Endothelial cell of umbilical vein (primary cell): ENCODE results near the gene LOXL3. TPM values are rescaled to one million over a fixed set of nuclear protein-coding genes. Genes with fewer than 3 reads are reported as not detected.

Source experiments
- BruUV-seq: library from RNA; stranded (reverse); fragments of 400-500 nt; replicated peaks from 2 replicates; lab custom pipeline; 2021; lab: Mats Ljungman, UMichigan
- CTCF ChIA-PET: fragments of 300-600, 350-600 bp; sonication (Branson Sonifier 250); formaldehyde crosslinking; loops from one replicate; lab custom pipeline; 2021; ENCODE audit warnings: antibody characterized with exemption, inconsistent platforms; lab: Charles Lee
- POLR2A ChIA-PET: fragments of 300-600, 350-600 bp; sonication (Branson Sonifier 250); formaldehyde crosslinking; loops from one replicate; lab custom pipeline; 2021; ENCODE audit warnings: antibody characterized with exemption, inconsistent platforms; lab: Charles Lee
- DNase-seq: peaks from one replicate; pipeline ENCODE4 v3.0.0-alpha.2; 2011; ENCODE audit warnings: low read depth, low spot score
- FAIRE-seq: peaks from 2 replicates; lab custom pipeline; 2011; peaks lifted over from hg19 to GRCh38; lab: Jason Lieb, UNC
- H2AFZ ChIP-seq: 2 replicates; pipeline ENCODE4 v1.6.0; 2012; ENCODE audit warnings: low read depth, low read length, control low read depth, inconsistent platforms
- H3K27ac ChIP-seq: 2 replicates; pipeline ENCODE4 v1.5.1; 2011; ENCODE audit warnings: low read depth, mild to moderate bottlenecking, control low read depth, low read length, moderate library complexity; ENCODE audit not compliant: insufficient read depth
- H3K27me3 ChIP-seq, 2 experiments: 2 replicates each; pipeline versions ENCODE4 v1.6.0 to v1.6.1; 2011; ENCODE audit warnings: low read length in 2 of 2, mixed read lengths in 1 of 2; ENCODE audit not compliant: control insufficient read depth in 2 of 2, insufficient read depth in 2 of 2
- H3K36me3 ChIP-seq, 2 experiments: 2 replicates in 1 of 2; 3 replicates in 1 of 2; pipeline ENCODE4 v1.5.1; 2011; ENCODE audit warnings: low read length in 2 of 2, mild to moderate bottlenecking in 1 of 2, moderate library complexity in 1 of 2; ENCODE audit not compliant: control insufficient read depth in 2 of 2, insufficient read depth in 2 of 2; ENCODE audit errors: extremely low read depth in 1 of 2
- H3K4me1 ChIP-seq: 3 replicates; pipeline ENCODE4 v1.5.1; 2011; ENCODE audit warnings: mild to moderate bottlenecking, low read length; ENCODE audit not compliant: control insufficient read depth, insufficient read depth; ENCODE audit errors: extremely low read depth
- H3K4me2 ChIP-seq: 2 replicates; pipeline ENCODE4 v1.6.1; 2011; ENCODE audit warnings: low read length, control low read depth, mixed read lengths; ENCODE audit not compliant: insufficient read depth
- H3K4me3 ChIP-seq, 3 experiments: fragments of 200-600 bp in 1 of 3; sonication (generic), shearing (Covaris generic) in 1 of 3; replicated peaks in 1 of 3; 2 replicates each; pipeline ENCODE4 v1.5.1; 2011 to 2016; ENCODE audit warnings: control low read depth in 3 of 3, low read length in 3 of 3, mild to moderate bottlenecking in 2 of 3, inconsistent platforms in 1 of 3, low read depth in 1 of 3, moderate library complexity in 1 of 3; ENCODE audit not compliant: insufficient read depth in 1 of 3
- H3K79me2 ChIP-seq: 2 replicates; pipeline ENCODE4 v1.6.0; 2012; ENCODE audit warnings: low read length, inconsistent platforms; ENCODE audit not compliant: control insufficient read depth, insufficient read depth
- H3K9ac ChIP-seq: replicated peaks from 2 replicates; pipeline ENCODE3; 2011; ENCODE audit warnings: low read length, control low read depth; ENCODE audit not compliant: insufficient read depth; ENCODE audit errors: extremely low read depth
- H3K9me1 ChIP-seq: replicated peaks from 3 replicates; pipeline ENCODE4 v1.6.0; 2011; ENCODE audit warnings: mild to moderate bottlenecking, low read length; ENCODE audit not compliant: control insufficient read depth, insufficient read depth; ENCODE audit errors: extremely low read depth
- H3K9me3 ChIP-seq: replicated peaks from 2 replicates; pipeline ENCODE4 v1.5.1; 2012; ENCODE audit warnings: low read length, inconsistent platforms; ENCODE audit not compliant: control insufficient read depth, insufficient read depth
- H4K20me1 ChIP-seq: replicated peaks from 2 replicates; pipeline ENCODE3; 2011; ENCODE audit warnings: mild to moderate bottlenecking, low read length; ENCODE audit not compliant: control insufficient read depth, insufficient read depth; ENCODE audit errors: extremely low read depth
- FOS ChIP-seq: IDR thresholded peaks from 2 replicates; pipeline ENCODE4 v1.6.1; 2011; ENCODE audit warnings: mild to moderate bottlenecking, low read length, moderate library complexity, borderline replicate concordance; ENCODE audit not compliant: insufficient read depth
- JUN ChIP-seq: IDR thresholded peaks from 2 replicates; pipeline ENCODE4 v1.6.1; 2011; ENCODE audit warnings: borderline replicate concordance, low read depth; ENCODE audit not compliant: insufficient read length, insufficient read depth
- POLR2AphosphoS5 ChIP-seq: IDR thresholded peaks from 2 replicates; pipeline ENCODE4 v1.6.1; 2012; ENCODE audit warnings: low read depth, mild to moderate bottlenecking, control low read depth, low read length, moderate library complexity; ENCODE audit not compliant: insufficient read depth
- dilution Hi-C: fragments of 300-500 bp; cut with MboI; formaldehyde crosslinking; loops from one replicate; pipeline ENCODE4 v1.15.0; 2019; ENCODE audit warnings: low sequenced_read_pairs; ENCODE audit not compliant: extremely low pct_ligation_motif_present
- intact Hi-C: fragments of 100-400 bp; cut with micrococcal nuclease; formaldehyde crosslinking; loops from one replicate; pipeline ENCODE4 v1.10.0; 2022
- polyA plus RNA-seq, 4 experiments: library from polyadenylated mRNA; depleted of rRNA in 3 of 4; stranded (reverse) in 3 of 4; unstranded in 1 of 4; fragments of >200 nt; gene quantifications; 2 replicates each; pipeline versions ENCODE4 v1.2.1 to v1.2.3, GENCODE V29; 2011 to 2012; ENCODE audit warnings: missing spikeins in 1 of 4
- total RNA-seq: library from RNA; stranded (reverse); gene quantifications from 2 replicates; pipeline ENCODE4 v1.2.3, GENCODE V29; 2021
- TF ChIP-seq, protein P1 (sequence below), 2 donors: IDR thresholded peaks; 1 replicate in 1 of 2; 2 replicates in 1 of 2; pipeline ENCODE4 v1.5.1; 2011; ENCODE audit warnings: low read length in 2 of 2, mild to moderate bottlenecking in 2 of 2, moderate library complexity in 2 of 2, control low read depth in 1 of 2, inconsistent platforms in 1 of 2, low read depth in 1 of 2; ENCODE audit not compliant: insufficient read depth in 1 of 2; ENCODE audit errors: extremely low read depth in 1 of 2

LOXL3 gene
- total and polyA plus RNA-seq, 2 donors (not counting 3 experiments of a cell fraction or from before 2014, with no cell fraction given), result 0.95 to 1.3 TPM

DNA sequence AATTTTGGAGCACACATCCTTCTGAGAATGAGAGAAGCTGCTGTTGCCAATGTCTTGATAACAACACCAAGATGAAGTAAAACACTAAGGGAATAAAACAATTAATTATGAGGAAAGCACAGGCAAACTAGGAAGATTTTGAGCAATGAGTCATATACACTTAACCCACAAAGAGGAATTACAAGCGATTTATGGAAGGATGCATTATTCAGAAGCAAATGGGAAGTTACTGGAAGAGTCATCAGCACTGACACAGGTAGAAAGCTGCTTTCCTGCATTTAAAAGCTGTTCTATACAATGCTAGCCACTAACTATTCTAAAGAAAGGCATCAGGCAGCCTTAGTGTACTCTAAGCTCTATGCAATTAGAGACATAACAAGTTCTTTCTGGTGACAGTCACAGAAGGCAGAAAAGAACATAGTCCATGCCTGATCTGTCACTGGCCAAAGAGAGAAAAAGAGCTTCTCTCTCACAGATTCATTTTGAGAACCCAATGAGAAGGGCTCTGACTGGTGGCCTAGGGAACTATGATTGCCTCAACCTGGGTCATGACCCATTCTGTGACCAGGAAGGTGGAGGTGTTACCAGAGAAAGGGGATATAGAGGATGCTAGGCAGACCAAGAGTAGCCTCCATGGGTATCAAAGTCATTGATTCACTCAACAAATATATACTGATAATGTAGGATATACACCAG is 49.0 kb upstream of the LOXL3 start:
- no peaks in the 10 kb centered on the region for H3K4me1 ChIP-seq
- H3K4me3 ChIP-seq, result no peak overlapping the region
- DNase-seq, result no peak
- H3K27ac ChIP-seq, result no peak overlapping the region
- H4K20me1 ChIP-seq, result no peaks in the 10 kb centered on the region
- no peak for FAIRE-seq
- no peak overlapping the region for H3K4me2 ChIP-seq
- no peak overlapping the region for H3K9ac ChIP-seq
- intact Hi-C loops, result no loop called here
- H3K9me1 ChIP-seq, result no peaks in the 10 kb centered on the region
- BruUV-seq, result no TSS peak
- TF ChIP-seq, protein P1, sequence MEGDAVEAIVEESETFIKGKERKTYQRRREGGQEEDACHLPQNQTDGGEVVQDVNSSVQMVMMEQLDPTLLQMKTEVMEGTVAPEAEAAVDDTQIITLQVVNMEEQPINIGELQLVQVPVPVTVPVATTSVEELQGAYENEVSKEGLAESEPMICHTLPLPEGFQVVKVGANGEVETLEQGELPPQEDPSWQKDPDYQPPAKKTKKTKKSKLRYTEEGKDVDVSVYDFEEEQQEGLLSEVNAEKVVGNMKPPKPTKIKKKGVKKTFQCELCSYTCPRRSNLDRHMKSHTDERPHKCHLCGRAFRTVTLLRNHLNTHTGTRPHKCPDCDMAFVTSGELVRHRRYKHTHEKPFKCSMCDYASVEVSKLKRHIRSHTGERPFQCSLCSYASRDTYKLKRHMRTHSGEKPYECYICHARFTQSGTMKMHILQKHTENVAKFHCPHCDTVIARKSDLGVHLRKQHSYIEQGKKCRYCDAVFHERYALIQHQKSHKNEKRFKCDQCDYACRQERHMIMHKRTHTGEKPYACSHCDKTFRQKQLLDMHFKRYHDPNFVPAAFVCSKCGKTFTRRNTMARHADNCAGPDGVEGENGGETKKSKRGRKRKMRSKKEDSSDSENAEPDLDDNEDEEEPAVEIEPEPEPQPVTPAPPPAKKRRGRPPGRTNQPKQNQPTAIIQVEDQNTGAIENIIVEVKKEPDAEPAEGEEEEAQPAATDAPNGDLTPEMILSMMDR (IDR thresholded peaks at IDR 0.05; ENCODE audit: extremely low read depth in 1 of 2, insufficient read depth in 1 of 2, low read depth in 1 of 2, low read length in 2 of 2), result no peak
- TF ChIP-seq FOS (peak; percentile 29), POLR2AphosphoS5 (no peak), JUN (no peak)
- ChIA-PET POLR2A (no interaction called here), CTCF (interaction anchor here (0.6 to 2.1 kb wide), 5 partner anchors 9 to 942 kb away, joined by 3 to 5 read pairs (median 3); partner anchors contain the start of genes CCDC142 and TTC31)
- dilution Hi-C loops, result no loop called here
- no peaks in the 10 kb centered on the region for H3K9me3 ChIP-seq
- H3K27me3 ChIP-seq, result peaks cover 7 to 42% of the 10 kb centered on the region in 2 experiments
- H3K79me2 ChIP-seq, result no peaks in the 10 kb centered on the region
- H2AFZ ChIP-seq, result no peak overlapping the region
- no peaks in the 10 kb centered on the region for H3K36me3 ChIP-seq
